HepG2 (cell line): ENCODE data around the gene ABHD17A. TPM values are rescaled to one million over a fixed set of nuclear protein-coding genes. Genes with fewer than 3 reads are reported as not detected.

Source experiments
- ATAD3A ChIP-seq: sonication (generic); formaldehyde crosslinking; IDR thresholded peaks from 2 replicates; pipeline ENCODE4 v1.4.0; 2020; ENCODE audit warnings: missing genetic modification reagents
- CHCHD3 ChIP-seq: sonication (generic); formaldehyde crosslinking; IDR thresholded peaks from 2 replicates; pipeline ENCODE4 v1.8.0; 2022; ENCODE audit warnings: mild to moderate bottlenecking, missing genetic modification reagents, moderate library complexity
- FOXA1 ChIP-seq, 2 experiments: fragments of 450-650 bp in 1 of 2; sonication (generic) in 1 of 2; formaldehyde crosslinking in 1 of 2; IDR thresholded peaks; 2 replicates each; pipeline versions ENCODE4 v1.4.0 to v1.6.1; 2016 to 2020; ENCODE audit warnings: missing genetic modification reagents in 1 of 2
- HCFC1 ChIP-seq: fragments of 150-350 bp; IDR thresholded peaks from 2 replicates; pipeline ENCODE4 v1.6.1; 2014; ENCODE audit warnings: low read depth, low read length
- IRF9 ChIP-seq: sonication (generic); formaldehyde crosslinking; IDR thresholded peaks from 2 replicates; pipeline ENCODE4 v1.8.0; 2022; ENCODE audit warnings: missing genetic modification reagents, mild to moderate bottlenecking, borderline replicate concordance
- MAFF ChIP-seq: IDR thresholded peaks from 2 replicates; pipeline ENCODE4 v1.6.1; 2011; ENCODE audit warnings: low read depth, low read length, improper control_type of control experiment
- MTA3 ChIP-seq: sonication (generic); formaldehyde crosslinking; IDR thresholded peaks from 2 replicates; pipeline ENCODE4 v1.4.0; 2020; ENCODE audit warnings: missing genetic modification reagents
- NONO ChIP-seq, 2 experiments: fragments of 450-650 bp in 1 of 2; sonication (generic) in 1 of 2; formaldehyde crosslinking in 1 of 2; IDR thresholded peaks in 1 of 2; conservative IDR thresholded peaks in 1 of 2; 2 replicates each; pipeline versions ENCODE4 v1.6.1 to v1.8.0; 2017 to 2022; ENCODE audit warnings: mild to moderate bottlenecking in 1 of 2, missing genetic modification reagents in 1 of 2, moderate library complexity in 1 of 2
- SAFB2 ChIP-seq: sonication (generic); formaldehyde crosslinking; IDR thresholded peaks from 2 replicates; pipeline ENCODE4 v1.5.1; 2020; ENCODE audit warnings: missing genetic modification reagents, low read depth, mild to moderate bottlenecking, borderline replicate concordance
- TBP ChIP-seq: sonication (generic); formaldehyde crosslinking; IDR thresholded peaks from 2 replicates; pipeline ENCODE4 v1.5.0; 2020; ENCODE audit warnings: missing genetic modification reagents
- YEATS4 ChIP-seq: sonication (generic); formaldehyde crosslinking; IDR thresholded peaks from 2 replicates; pipeline ENCODE4 v1.4.0; 2020; ENCODE audit warnings: missing genetic modification reagents, borderline replicate concordance
- ZBTB14 ChIP-seq: sonication (generic); formaldehyde crosslinking; IDR thresholded peaks from 2 replicates; pipeline ENCODE4 v1.4.0; 2020; ENCODE audit warnings: missing genetic modification reagents
- ZFP36 ChIP-seq: fragments of 150-350 bp; IDR thresholded peaks from 2 replicates; pipeline ENCODE4 v1.6.1; 2018; ENCODE audit warnings: borderline replicate concordance, low read length, low read depth; ENCODE audit not compliant: partially characterized antibody
- ZNF557 ChIP-seq: sonication (generic); formaldehyde crosslinking; IDR thresholded peaks from 2 replicates; pipeline ENCODE4 v1.4.0; 2020; ENCODE audit warnings: missing genetic modification reagents
- ZNF7 ChIP-seq: IDR thresholded peaks from 2 replicates; pipeline ENCODE4 v1.6.1; 2016; ENCODE audit warnings: missing biosample characterization, missing genetic modification reagents
- ZNF777 ChIP-seq: sonication (generic); formaldehyde crosslinking; IDR thresholded peaks from 2 replicates; pipeline ENCODE4 v1.4.0; 2020; ENCODE audit warnings: missing genetic modification reagents
- polyA plus RNA-seq, 8 experiments: library from polyadenylated mRNA; depleted of rRNA in 3 of 8; stranded (reverse) in 7 of 8; unstranded in 1 of 8; fragments of >200 nt; fragmentation: Illumina TruSeq in 4 of 8; extraction: Trizol in 4 of 8; gene quantifications; 2 replicates each; pipeline versions ENCODE4 v1.2.1 to v1.2.3, GENCODE V29; 2011 to 2016; ENCODE audit warnings: low read depth in 4 of 8, missing spikeins in 1 of 8, mixed read lengths in 1 of 8; ENCODE audit not compliant: insufficient read depth in 1 of 8
- total RNA-seq, 5 experiments: library from RNA; depleted of rRNA; stranded (reverse); fragments of >200 nt; fragmentation: Illumina TruSeq; extraction: Trizol; gene quantifications; 2 replicates each; pipeline ENCODE4 v1.2.3, GENCODE V29; 2016; ENCODE audit warnings: low read depth in 1 of 5
- TF ChIP-seq, protein P1 (sequence below): sonication (generic); formaldehyde crosslinking; IDR thresholded peaks from 2 replicates; pipeline ENCODE4 v1.4.0; 2020; ENCODE audit warnings: missing genetic modification reagents
- TF ChIP-seq, protein P2 (sequence below): sonication (generic); formaldehyde crosslinking; IDR thresholded peaks from 2 replicates; pipeline ENCODE4 v1.9.0; 2022; ENCODE audit warnings: missing genetic modification reagents, mild to moderate bottlenecking, borderline replicate concordance

Gene ABHD17A
- total and polyA plus RNA-seq, 2 of the 13 experiments (the other 11 are each of a cell fraction or from before 2014, with no cell fraction given) = 27.7 to 40.8 TPM

- TF ChIP-seq YEATS4 (CRISPR knock-in tag) (peak; percentile 84), MAFF (no peak), HCFC1 (no peak; the same call in 1 of the 2 replicates), IRF9 (CRISPR knock-in tag) (no peak), ZNF557 (CRISPR knock-in tag) (no peak), TBP (CRISPR knock-in tag) (no peak), ZBTB14 (CRISPR knock-in tag) (peak; percentile 88), FOXA1 (IDR thresholded peaks at IDR 0.05) (no peak), FOXA1 (CRISPR knock-in tag; IDR thresholded peaks at IDR 0.05) (no peak), ZNF7 (CRISPR knock-in tag) (no peak), ZNF777 (peak; percentile 40; the same call in 1 of the 2 replicates), CHCHD3 (CRISPR knock-in tag) (no peak), ZFP36 (no peak), NONO (IDR thresholded peaks at IDR 0.05) (no peak), NONO (CRISPR knock-in tag; conservative IDR thresholded peaks at IDR 0.05) (peak; percentile 76; the same call in 1 of the 2 replicates), ATAD3A (no peak), SAFB2 (no peak), MTA3 (CRISPR knock-in tag) (no peak)
- TF ChIP-seq, protein P1, sequence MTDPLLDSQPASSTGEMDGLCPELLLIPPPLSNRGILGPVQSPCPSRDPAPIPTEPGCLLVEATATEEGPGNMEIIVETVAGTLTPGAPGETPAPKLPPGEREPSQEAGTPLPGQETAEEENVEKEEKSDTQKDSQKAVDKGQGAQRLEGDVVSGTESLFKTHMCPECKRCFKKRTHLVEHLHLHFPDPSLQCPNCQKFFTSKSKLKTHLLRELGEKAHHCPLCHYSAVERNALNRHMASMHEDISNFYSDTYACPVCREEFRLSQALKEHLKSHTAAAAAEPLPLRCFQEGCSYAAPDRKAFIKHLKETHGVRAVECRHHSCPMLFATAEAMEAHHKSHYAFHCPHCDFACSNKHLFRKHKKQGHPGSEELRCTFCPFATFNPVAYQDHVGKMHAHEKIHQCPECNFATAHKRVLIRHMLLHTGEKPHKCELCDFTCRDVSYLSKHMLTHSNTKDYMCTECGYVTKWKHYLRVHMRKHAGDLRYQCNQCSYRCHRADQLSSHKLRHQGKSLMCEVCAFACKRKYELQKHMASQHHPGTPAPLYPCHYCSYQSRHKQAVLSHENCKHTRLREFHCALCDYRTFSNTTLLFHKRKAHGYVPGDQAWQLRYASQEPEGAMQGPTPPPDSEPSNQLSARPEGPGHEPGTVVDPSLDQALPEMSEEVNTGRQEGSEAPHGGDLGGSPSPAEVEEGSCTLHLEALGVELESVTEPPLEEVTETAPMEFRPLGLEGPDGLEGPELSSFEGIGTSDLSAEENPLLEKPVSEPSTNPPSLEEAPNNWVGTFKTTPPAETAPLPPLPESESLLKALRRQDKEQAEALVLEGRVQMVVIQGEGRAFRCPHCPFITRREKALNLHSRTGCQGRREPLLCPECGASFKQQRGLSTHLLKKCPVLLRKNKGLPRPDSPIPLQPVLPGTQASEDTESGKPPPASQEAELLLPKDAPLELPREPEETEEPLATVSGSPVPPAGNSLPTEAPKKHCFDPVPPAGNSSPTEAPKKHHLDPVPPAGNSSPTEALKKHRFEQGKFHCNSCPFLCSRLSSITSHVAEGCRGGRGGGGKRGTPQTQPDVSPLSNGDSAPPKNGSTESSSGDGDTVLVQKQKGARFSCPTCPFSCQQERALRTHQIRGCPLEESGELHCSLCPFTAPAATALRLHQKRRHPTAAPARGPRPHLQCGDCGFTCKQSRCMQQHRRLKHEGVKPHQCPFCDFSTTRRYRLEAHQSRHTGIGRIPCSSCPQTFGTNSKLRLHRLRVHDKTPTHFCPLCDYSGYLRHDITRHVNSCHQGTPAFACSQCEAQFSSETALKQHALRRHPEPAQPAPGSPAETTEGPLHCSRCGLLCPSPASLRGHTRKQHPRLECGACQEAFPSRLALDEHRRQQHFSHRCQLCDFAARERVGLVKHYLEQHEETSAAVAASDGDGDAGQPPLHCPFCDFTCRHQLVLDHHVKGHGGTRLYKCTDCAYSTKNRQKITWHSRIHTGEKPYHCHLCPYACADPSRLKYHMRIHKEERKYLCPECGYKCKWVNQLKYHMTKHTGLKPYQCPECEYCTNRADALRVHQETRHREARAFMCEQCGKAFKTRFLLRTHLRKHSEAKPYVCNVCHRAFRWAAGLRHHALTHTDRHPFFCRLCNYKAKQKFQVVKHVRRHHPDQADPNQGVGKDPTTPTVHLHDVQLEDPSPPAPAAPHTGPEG = no peak
- TF ChIP-seq, protein P2, sequence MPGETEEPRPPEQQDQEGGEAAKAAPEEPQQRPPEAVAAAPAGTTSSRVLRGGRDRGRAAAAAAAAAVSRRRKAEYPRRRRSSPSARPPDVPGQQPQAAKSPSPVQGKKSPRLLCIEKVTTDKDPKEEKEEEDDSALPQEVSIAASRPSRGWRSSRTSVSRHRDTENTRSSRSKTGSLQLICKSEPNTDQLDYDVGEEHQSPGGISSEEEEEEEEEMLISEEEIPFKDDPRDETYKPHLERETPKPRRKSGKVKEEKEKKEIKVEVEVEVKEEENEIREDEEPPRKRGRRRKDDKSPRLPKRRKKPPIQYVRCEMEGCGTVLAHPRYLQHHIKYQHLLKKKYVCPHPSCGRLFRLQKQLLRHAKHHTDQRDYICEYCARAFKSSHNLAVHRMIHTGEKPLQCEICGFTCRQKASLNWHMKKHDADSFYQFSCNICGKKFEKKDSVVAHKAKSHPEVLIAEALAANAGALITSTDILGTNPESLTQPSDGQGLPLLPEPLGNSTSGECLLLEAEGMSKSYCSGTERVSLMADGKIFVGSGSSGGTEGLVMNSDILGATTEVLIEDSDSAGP (CRISPR knock-in tag) = no peak
Observed at GRCh38 chr19:1863638-1864479, 21.4 kb downstream of the ABHD17A start (continued).
